ENCODE results near the gene ATRNL1.
A peak's percentile ranks its signal among the peaks of the same experiment; 100 is the strongest.

ATRNL1 gene

GRCh38 chr10:115572740-115573455 lies 479.7 kb downstream of the ATRNL1 start:
- Histone ChIP-seq H2BK120ac (ENCODE audit: low read depth, low read length) (no peak overlapping the region), H3K4ac (ENCODE audit: low read length) (no peak overlapping the region), H2AFZ (ENCODE audit: low read length) (no peak overlapping the region), H3K36me3 (replicated peaks in 1 of 2; ENCODE audit: control insufficient read depth in 2 of 2, insufficient read depth in 2 of 2, low read length in 2 of 2) (no peaks in the 10 kb centered on the region), H3K4me1 (ENCODE audit: control insufficient read depth in 2 of 2, insufficient read depth in 1 of 2, low read depth in 1 of 2, low read length in 2 of 2) (no peaks in the 10 kb centered on the region), H3K23ac (ENCODE audit: low read depth, low read length, poor library complexity) (no peak overlapping the region), H2BK15ac (ENCODE audit: low read length) (no peak overlapping the region), H3K27ac (replicated peaks; ENCODE audit: low read length) (no peak overlapping the region), H3K79me1 (ENCODE audit: low read depth, low read length) (no peaks in the 10 kb centered on the region), H3K27me3 (ENCODE audit: control insufficient read depth in 3 of 3, insufficient read depth in 3 of 3, low read depth in 1 of 3, low read length in 3 of 3) (no peaks in the 10 kb centered on the region), H3K4me3 (ENCODE audit: low read length in 2 of 2) (no peak overlapping the region), H3K9me3 (replicated peaks in 1 of 2; ENCODE audit: control insufficient read depth in 2 of 2, insufficient read depth in 1 of 2, low read depth in 1 of 2, low read length in 2 of 2) (no peaks in the 10 kb centered on the region), H3K18ac (ENCODE audit: low read length) (peak overlapping the region; percentile 27), H2BK12ac (ENCODE audit: low read length) (no peak overlapping the region), H3K14ac (ENCODE audit: low read length) (no peak overlapping the region), H4K91ac (ENCODE audit: low read depth, low read length, poor library complexity) (peak overlapping the region; percentile 32), H3K4me2 (ENCODE audit: insufficient read depth, low read length, poor library complexity, severe bottlenecking) (no peak overlapping the region), H3K9ac (ENCODE audit: low read depth, low read length, poor library complexity) (no peak overlapping the region), H4K8ac (ENCODE audit: low read depth, low read length) (no peak overlapping the region), H2AK5ac (ENCODE audit: low read depth, low read length) (no peak overlapping the region), H2BK5ac (ENCODE audit: low read length) (no peak overlapping the region)
- DNase-seq (ENCODE audit: low spot score), result no peak
- WGBS, 2 donors (ENCODE audit: extremely low coverage in 2 of 2, insufficient read length in 2 of 2, insufficient replicate concordance in 1 of 2), result no CpG with 5 or more reads among the region's 7 CpGs

- no peaks in the 10 kb centered on the region for H3K36me3 ChIP-seq (replicated peaks in 1 of 2; ENCODE audit: control insufficient read depth in 2 of 2, insufficient read depth in 2 of 2, low read length in 2 of 2)
- no CpG with 5 or more reads among the region's 1 CpG for WGBS, 2 donors (ENCODE audit: extremely low coverage in 2 of 2, insufficient read length in 2 of 2, insufficient replicate concordance in 1 of 2)
- H2BK12ac ChIP-seq (ENCODE audit: low read length), result no peak overlapping the region
- H3K9ac ChIP-seq (ENCODE audit: low read depth, low read length, poor library complexity), result no peak overlapping the region
- H3K4me3 ChIP-seq (ENCODE audit: low read length in 2 of 2), result no peak overlapping the region
- no peak overlapping the region for H2AFZ ChIP-seq (ENCODE audit: low read length)
- no peaks in the 10 kb centered on the region for H3K79me1 ChIP-seq (ENCODE audit: low read depth, low read length)
- no peak overlapping the region for H3K23ac ChIP-seq (ENCODE audit: low read depth, low read length, poor library complexity)
- no peak overlapping the region for H2BK5ac ChIP-seq (ENCODE audit: low read length)
- no peak overlapping the region for H4K8ac ChIP-seq (ENCODE audit: low read depth, low read length)
- DNase-seq (ENCODE audit: low spot score), result no peak
- H3K4ac ChIP-seq (ENCODE audit: low read length), result no peak overlapping the region
- H3K27ac ChIP-seq (replicated peaks; ENCODE audit: low read length), result no peak overlapping the region
- H2BK15ac ChIP-seq (ENCODE audit: low read length), result no peak overlapping the region
- no peak overlapping the region for H2BK120ac ChIP-seq (ENCODE audit: low read depth, low read length)
- no peak overlapping the region for H3K4me2 ChIP-seq (ENCODE audit: insufficient read depth, low read length, poor library complexity, severe bottlenecking)
- H2AK5ac ChIP-seq (ENCODE audit: low read depth, low read length), result no peak overlapping the region
- no peak overlapping the region for H3K14ac ChIP-seq (ENCODE audit: low read length)
- H4K91ac ChIP-seq (ENCODE audit: low read depth, low read length, poor library complexity), result no peak overlapping the region
- peaks cover 0 to 4% of the 10 kb centered on the region in 2 donors for H3K9me3 ChIP-seq (replicated peaks in 1 of 2; ENCODE audit: control insufficient read depth in 2 of 2, insufficient read depth in 1 of 2, low read depth in 1 of 2, low read length in 2 of 2)
- H3K27me3 ChIP-seq (ENCODE audit: control insufficient read depth in 3 of 3, insufficient read depth in 3 of 3, low read depth in 1 of 3, low read length in 3 of 3), result no peaks in the 10 kb centered on the region
- H3K18ac ChIP-seq (ENCODE audit: low read length), result no peak overlapping the region
- no peaks in the 10 kb centered on the region for H3K4me1 ChIP-seq (ENCODE audit: control insufficient read depth in 2 of 2, insufficient read depth in 1 of 2, low read depth in 1 of 2, low read length in 2 of 2)
These were observed 487.1 kb downstream of the ATRNL1 start for GRCh38 chr10:115580239-115580638.

- Histone ChIP-seq H3K23ac (ENCODE audit: low read depth, low read length, poor library complexity) (no peak overlapping the region), H3K4me1 (ENCODE audit: control insufficient read depth in 2 of 2, insufficient read depth in 1 of 2, low read depth in 1 of 2, low read length in 2 of 2) (no peaks in the 10 kb centered on the region), H3K9me3 (replicated peaks in 1 of 2; ENCODE audit: control insufficient read depth in 2 of 2, insufficient read depth in 1 of 2, low read depth in 1 of 2, low read length in 2 of 2) (no peaks in the 10 kb centered on the region), H3K27me3 (ENCODE audit: control insufficient read depth in 3 of 3, insufficient read depth in 3 of 3, low read depth in 1 of 3, low read length in 3 of 3) (no peaks in the 10 kb centered on the region), H3K9ac (ENCODE audit: low read depth, low read length, poor library complexity) (no peak overlapping the region), H3K14ac (ENCODE audit: low read length) (no peak overlapping the region), H3K18ac (ENCODE audit: low read length) (no peak overlapping the region), H2AFZ (ENCODE audit: low read length) (no peak overlapping the region), H2BK12ac (ENCODE audit: low read length) (no peak overlapping the region), H2BK5ac (ENCODE audit: low read length) (no peak overlapping the region), H3K27ac (replicated peaks; ENCODE audit: low read length) (no peak overlapping the region), H2AK5ac (ENCODE audit: low read depth, low read length) (no peak overlapping the region), H2BK120ac (ENCODE audit: low read depth, low read length) (no peak overlapping the region), H3K4me2 (ENCODE audit: insufficient read depth, low read length, poor library complexity, severe bottlenecking) (no peak overlapping the region), H3K36me3 (replicated peaks in 1 of 2; ENCODE audit: control insufficient read depth in 2 of 2, insufficient read depth in 2 of 2, low read length in 2 of 2) (no peaks in the 10 kb centered on the region), H4K91ac (ENCODE audit: low read depth, low read length, poor library complexity) (no peak overlapping the region), H2BK15ac (ENCODE audit: low read length) (no peak overlapping the region), H3K4ac (ENCODE audit: low read length) (no peak overlapping the region), H4K8ac (ENCODE audit: low read depth, low read length) (no peak overlapping the region), H3K4me3 (ENCODE audit: low read length in 2 of 2) (no peak overlapping the region), H3K79me1 (ENCODE audit: low read depth, low read length) (no peaks in the 10 kb centered on the region)
- no peak for DNase-seq (ENCODE audit: low spot score)
- WGBS, 2 donors (ENCODE audit: extremely low coverage in 2 of 2, insufficient read length in 2 of 2, insufficient replicate concordance in 1 of 2), result no CpG with 5 or more reads among the region's 2 CpGs
These were observed 499.9 kb downstream of the ATRNL1 start for GRCh38 chr10:115593060-115593459.

- no peak overlapping the region for H2BK15ac ChIP-seq (ENCODE audit: low read length)
- no peak overlapping the region for H3K14ac ChIP-seq (ENCODE audit: low read length)
- H3K36me3 ChIP-seq (replicated peaks in 1 of 2; ENCODE audit: control insufficient read depth in 2 of 2, insufficient read depth in 2 of 2, low read length in 2 of 2), result no peaks in the 10 kb centered on the region
- no peak for DNase-seq (ENCODE audit: low spot score)
- no peak overlapping the region for H3K9ac ChIP-seq (ENCODE audit: low read depth, low read length, poor library complexity)
- H3K79me1 ChIP-seq (ENCODE audit: low read depth, low read length), result no peaks in the 10 kb centered on the region
- H3K4me2 ChIP-seq (ENCODE audit: insufficient read depth, low read length, poor library complexity, severe bottlenecking), result no peak overlapping the region
- H3K4me1 ChIP-seq (ENCODE audit: control insufficient read depth in 2 of 2, insufficient read depth in 1 of 2, low read depth in 1 of 2, low read length in 2 of 2), result peaks cover 0 to 10% of the 10 kb centered on the region in 2 donors
- H3K4ac ChIP-seq (ENCODE audit: low read length), result no peak overlapping the region
- no peak overlapping the region for H2BK120ac ChIP-seq (ENCODE audit: low read depth, low read length)
- no peak overlapping the region for H2AK5ac ChIP-seq (ENCODE audit: low read depth, low read length)
- H2AFZ ChIP-seq (ENCODE audit: low read length), result no peak overlapping the region
- no peaks in the 10 kb centered on the region for H3K9me3 ChIP-seq (replicated peaks in 1 of 2; ENCODE audit: control insufficient read depth in 2 of 2, insufficient read depth in 1 of 2, low read depth in 1 of 2, low read length in 2 of 2)
- no peak overlapping the region for H3K27ac ChIP-seq (replicated peaks; ENCODE audit: low read length)
- H4K91ac ChIP-seq (ENCODE audit: low read depth, low read length, poor library complexity), result no peak overlapping the region
- no peak overlapping the region for H3K18ac ChIP-seq (ENCODE audit: low read length)
- no CpG with 5 or more reads among the region's 2 CpGs for WGBS, 2 donors (ENCODE audit: extremely low coverage in 2 of 2, insufficient read length in 2 of 2, insufficient replicate concordance in 1 of 2)
- H2BK12ac ChIP-seq (ENCODE audit: low read length), result no peak overlapping the region
- no peak overlapping the region for H2BK5ac ChIP-seq (ENCODE audit: low read length)
- no peak overlapping the region for H4K8ac ChIP-seq (ENCODE audit: low read depth, low read length)
- H3K23ac ChIP-seq (ENCODE audit: low read depth, low read length, poor library complexity), result no peak overlapping the region
- H3K27me3 ChIP-seq (ENCODE audit: control insufficient read depth in 3 of 3, insufficient read depth in 3 of 3, low read depth in 1 of 3, low read length in 3 of 3), result no peaks in the 10 kb centered on the region
- no peak overlapping the region for H3K4me3 ChIP-seq (ENCODE audit: low read length in 2 of 2)
These were observed 511.5 kb downstream of the ATRNL1 start for GRCh38 chr10:115604627-115605026.

Measured in neuronal stem cell (in vitro differentiated cells).